ENCODE results near the gene ASXL1.

DNA sequence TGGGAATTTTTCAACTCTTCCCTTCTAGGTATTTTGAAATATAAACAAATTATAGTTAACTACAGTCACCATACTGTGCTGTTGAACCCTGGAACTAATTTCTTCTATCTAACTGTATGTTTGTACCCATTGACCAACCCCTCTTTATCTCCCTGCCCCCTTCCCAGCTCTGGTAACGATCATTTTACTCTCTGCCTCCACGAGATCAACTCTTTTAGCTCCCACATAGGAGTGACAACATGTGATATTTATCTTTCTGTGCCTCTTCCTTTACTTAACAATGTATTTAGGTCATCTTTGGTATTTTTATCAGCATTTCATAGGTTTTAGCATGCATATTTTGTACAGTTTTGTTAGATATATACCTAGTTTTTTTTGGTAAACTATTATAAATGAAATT, 45.9 kb downstream of the ASXL1 start:
- TF ChIP-seq EZH2 (IDR thresholded peaks at IDR 0.05) (no peak), FOXP2 (optimal IDR thresholded peaks at IDR 0.05; ENCODE audit: control extremely low read depth, extremely low read length, insufficient read depth) (no peak), POLR2AphosphoS5 (IDR thresholded peaks at IDR 0.05; ENCODE audit: borderline replicate concordance, low read depth, low read length) (no peak)
